Left forelimb (tissue), 1 donor: ENCODE measurements around the gene LRIG2.
"Not testable (repeated sequence)": the region's sequence is repeated elsewhere in the genome, so short reads cannot be mapped to it uniquely, and the experiment has no call there.

Experiments used
- DNase-seq: peaks from one replicate; pipeline ENCODE4 v3.0.0-alpha.2; 2018; ENCODE audit warnings: low spot score

The LRIG2 gene

GRCh38 chr1:113129529-113130185, 56.7 kb downstream of the LRIG2 start:
- no peak for DNase-seq

- DNase-seq, result no peak
These were observed 60.0 kb downstream of the LRIG2 start for GRCh38 chr1:113133038-113133437.

- DNase-seq, result no peak
These were observed 60.8 kb downstream of the LRIG2 start for GRCh38 chr1:113133759-113134158.

GRCh38 chr1:113135460-113135859, 62.5 kb downstream of the LRIG2 start:
- no peak for DNase-seq

GRCh38 chr1:113136476-113136875, 63.5 kb downstream of the LRIG2 start:
- DNase-seq, result no peak

- no peak for DNase-seq
These were observed 64.6 kb downstream of the LRIG2 start for GRCh38 chr1:113137563-113137962.

GRCh38 chr1:113138778-113139177, 65.8 kb downstream of the LRIG2 start:
- DNase-seq, result no peak

- no peak for DNase-seq
These were observed 67.2 kb downstream of the LRIG2 start for GRCh38 chr1:113140176-113140575.

- DNase-seq, result peak; percentile 73
These were observed 67.8 kb downstream of the LRIG2 start for GRCh38 chr1:113140588-113141446.

- DNase-seq, result no peak
These were observed 68.9 kb downstream of the LRIG2 start for GRCh38 chr1:113141650-113142473.

- DNase-seq, result no peak
These were observed 69.8 kb downstream of the LRIG2 start for GRCh38 chr1:113142791-113143190.

GRCh38 chr1:113146242-113147072, 73.5 kb downstream of the LRIG2 start:
- no peak for DNase-seq

GRCh38 chr1:113147073-113147625, 74.2 kb downstream of the LRIG2 start:
- DNase-seq, result no peak

GRCh38 chr1:113147826-113148225, 74.8 kb downstream of the LRIG2 start:
- DNase-seq, result no peak

GRCh38 chr1:113150494-113150893, 77.5 kb downstream of the LRIG2 start:
- not testable (repeated sequence) for DNase-seq

- DNase-seq, result no peak
These were observed 80.3 kb downstream of the LRIG2 start for GRCh38 chr1:113153116-113153803.

- no peak for DNase-seq
These were observed 83.4 kb downstream of the LRIG2 start for GRCh38 chr1:113156368-113156767.

- not testable (repeated sequence) for DNase-seq
These were observed 85.7 kb downstream of the LRIG2 start for GRCh38 chr1:113158743-113159142.

GRCh38 chr1:113166473-113166872, 93.5 kb downstream of the LRIG2 start:
- DNase-seq, result no peak

GRCh38 chr1:113168946-113169345, 95.9 kb downstream of the LRIG2 start:
- DNase-seq, result no peak

GRCh38 chr1:113169591-113169990, 96.6 kb downstream of the LRIG2 start:
- no peak for DNase-seq
